KOPT-K1 (cell line): ENCODE data around the gene LRRC8D.
"Not testable (repeated sequence)": the region's sequence is repeated elsewhere in the genome, so short reads cannot be mapped to it uniquely, and the experiment has no call there.

Source experiments
- H3K27ac ChIP-seq: fragments of 200-600 bp; sonication (generic); 2 replicates; pipeline ENCODE4 v1.5.1; 2016; ENCODE audit warnings: antibody characterized with exemption, mild to moderate bottlenecking, low read depth, low read length; ENCODE audit not compliant: poor library complexity, severe bottlenecking
- H3K36me3 ChIP-seq: fragments of 200-600 bp; sonication (generic); 2 replicates; pipeline ENCODE4 v1.5.1; 2017; ENCODE audit warnings: antibody characterized with exemption, mild to moderate bottlenecking, low read length, moderate library complexity; ENCODE audit not compliant: insufficient read depth
- H3K9me3 ChIP-seq: fragments of 200-600 bp; sonication (generic); 2 replicates; pipeline ENCODE4 v1.5.1; 2017; ENCODE audit warnings: antibody characterized with exemption, low read length, mild to moderate bottlenecking; ENCODE audit not compliant: insufficient read depth, poor library complexity, severe bottlenecking

LRRC8D gene

GRCh38 chr1:89820422-89821321 lies at the start of gene LRRC8D:
LRRC8D (plus strand) TSS chr1:89821032; CDS start chr1:89933069, 112,037 bp downstream.
- Histone ChIP-seq H3K27ac (peak within 1 kb of the TSS; percentile 85), H3K36me3 (no peaks in the 10 kb centered on the region)

DNA sequence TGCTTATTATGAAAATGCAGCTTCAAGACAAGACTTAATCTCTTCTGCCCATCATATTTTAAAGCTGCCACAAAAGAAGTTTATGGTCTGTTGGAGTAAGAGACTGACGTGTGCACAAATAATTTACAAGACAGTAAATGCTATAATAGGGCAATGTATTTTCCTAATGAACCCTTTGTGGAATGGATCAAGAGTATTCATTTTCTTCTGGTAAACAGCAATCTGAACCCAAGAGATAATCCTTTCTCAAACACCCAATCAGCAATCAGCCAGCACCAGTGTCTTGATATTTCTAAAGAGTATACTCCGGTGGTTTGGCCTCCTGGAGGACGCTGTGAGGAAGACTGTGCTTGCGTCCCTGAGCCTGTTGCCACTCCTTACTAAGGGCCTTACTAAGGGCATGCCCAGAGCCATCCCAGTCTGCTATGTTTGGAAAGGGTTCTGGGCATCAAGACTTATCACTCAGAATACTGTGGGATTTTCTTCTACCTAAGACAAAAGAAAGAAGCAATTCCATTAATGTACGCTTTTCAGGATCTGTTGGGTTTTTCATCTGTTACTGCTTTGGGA lies 48.8 kb upstream of the LRRC8D start:
- no peak overlapping the region for H3K27ac ChIP-seq
- H3K36me3 ChIP-seq = no peaks in the 10 kb centered on the region
- no peaks in the 10 kb centered on the region for H3K9me3 ChIP-seq

More at GRCh38 chr1:89820422-89821321, at the start of gene LRRC8D:
- H3K9me3 ChIP-seq = no peaks in the 10 kb centered on the region

GRCh38 chr1:89776104-89776503 lies 44.7 kb upstream of the LRRC8D start:
- not testable (repeated sequence) for H3K27ac ChIP-seq, H3K36me3 ChIP-seq, H3K9me3 ChIP-seq

- H3K27ac ChIP-seq, H3K9me3 ChIP-seq, H3K36me3 ChIP-seq: not testable (repeated sequence)
These were observed 43.6 kb upstream of the LRRC8D start for GRCh38 chr1:89777271-89777670.

DNA sequence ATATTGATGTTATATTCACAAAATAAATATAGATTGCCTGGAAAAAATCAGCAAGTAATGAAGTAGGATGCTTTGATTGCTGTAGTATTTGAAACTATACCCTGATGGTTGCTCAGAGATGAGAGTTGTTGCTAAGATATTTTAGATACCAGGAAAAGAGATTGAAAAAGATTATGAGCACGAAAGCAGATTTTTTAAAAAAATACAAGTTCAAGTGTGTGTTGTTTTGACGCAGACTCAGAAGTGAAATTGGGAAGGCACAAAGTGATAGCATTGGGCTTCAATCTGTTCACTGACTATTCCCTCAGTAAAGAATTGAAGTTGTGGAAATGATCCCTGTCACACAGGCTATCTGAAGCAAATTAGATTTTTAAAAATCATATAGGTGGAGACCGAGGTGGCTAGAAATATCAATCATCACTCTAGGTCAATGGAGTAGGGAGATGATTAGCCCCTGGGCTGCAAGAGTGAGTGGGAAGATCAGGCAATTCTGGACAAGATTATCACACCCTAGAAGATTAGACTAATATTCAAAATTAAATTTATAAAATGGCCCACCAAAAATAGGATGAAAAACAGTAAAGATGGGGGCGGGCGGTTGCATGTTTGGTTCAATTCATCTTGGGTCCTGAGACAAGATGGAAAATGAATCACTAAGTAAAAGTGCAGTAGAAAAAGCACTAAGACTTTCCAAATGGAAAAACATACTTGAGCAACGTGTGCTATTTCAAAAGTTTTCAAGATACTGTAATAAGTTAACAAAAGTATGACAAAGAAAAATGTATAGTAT lies 41.5 kb upstream of the LRRC8D start:
- Histone ChIP-seq H3K36me3 (no peaks in the 10 kb centered on the region), H3K9me3 (no peaks in the 10 kb centered on the region), H3K27ac (no peak overlapping the region)

DNA sequence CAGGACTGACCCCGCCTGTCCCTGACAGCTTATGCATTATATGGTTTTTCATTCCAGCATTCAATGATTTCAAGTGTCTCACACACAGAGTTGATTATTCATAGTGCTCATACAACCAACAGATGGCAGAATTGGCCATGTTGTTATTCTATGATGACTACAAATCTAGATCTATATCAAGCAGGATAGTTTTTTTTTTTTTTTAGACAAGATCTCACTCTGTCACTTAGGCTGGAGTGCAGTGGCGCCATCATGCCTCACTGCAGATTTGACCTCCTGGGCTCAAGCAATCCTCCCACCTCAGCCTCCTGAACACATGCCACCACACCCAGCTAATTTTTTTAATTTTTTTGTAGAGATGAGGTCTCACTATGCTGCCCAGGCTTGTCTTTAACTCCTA lies 40.1 kb upstream of the LRRC8D start:
- H3K27ac ChIP-seq = no peak overlapping the region

DNA sequence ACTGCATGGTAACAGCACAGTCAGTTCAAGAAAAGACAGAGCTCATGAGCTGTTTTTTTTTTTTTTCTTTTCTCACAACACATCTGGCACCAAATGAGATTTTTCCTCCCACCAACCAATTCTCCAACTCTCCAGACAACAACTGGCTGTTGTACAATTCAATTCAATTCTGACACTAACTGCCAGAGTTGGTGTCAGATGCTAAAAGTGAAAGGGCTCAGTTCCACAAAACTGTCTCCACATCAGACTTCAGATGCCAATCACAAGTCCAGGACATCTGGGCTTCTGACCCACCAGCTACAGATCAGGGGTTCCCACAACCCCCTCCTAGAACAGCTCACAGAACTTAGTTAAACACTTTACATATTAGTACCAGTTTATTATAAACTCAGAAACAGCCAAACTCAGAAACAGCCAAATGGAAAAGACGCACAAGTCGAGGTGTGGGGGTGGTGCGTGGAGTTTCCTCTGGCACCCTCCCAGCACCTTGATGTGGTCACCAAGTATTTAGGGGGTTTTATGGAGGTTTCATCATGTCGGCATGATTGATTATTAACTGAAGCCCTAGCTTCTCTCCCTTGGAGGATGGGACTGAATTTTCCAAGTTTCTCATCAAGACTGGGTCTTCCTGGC lies 39.2 kb upstream of the LRRC8D start:
- Histone ChIP-seq H3K9me3 (no peaks in the 10 kb centered on the region), H3K27ac (peak overlapping the region; percentile 27), H3K36me3 (no peaks in the 10 kb centered on the region)

More for the DNA sequence above, 40.1 kb upstream of the LRRC8D start:
- no peaks in the 10 kb centered on the region for H3K36me3 ChIP-seq
- no peaks in the 10 kb centered on the region for H3K9me3 ChIP-seq

- H3K36me3 ChIP-seq = no peaks in the 10 kb centered on the region
- no peaks in the 10 kb centered on the region for H3K9me3 ChIP-seq
- no peak overlapping the region for H3K27ac ChIP-seq
These were observed 34.1 kb upstream of the LRRC8D start for GRCh38 chr1:89786628-89787214.

DNA sequence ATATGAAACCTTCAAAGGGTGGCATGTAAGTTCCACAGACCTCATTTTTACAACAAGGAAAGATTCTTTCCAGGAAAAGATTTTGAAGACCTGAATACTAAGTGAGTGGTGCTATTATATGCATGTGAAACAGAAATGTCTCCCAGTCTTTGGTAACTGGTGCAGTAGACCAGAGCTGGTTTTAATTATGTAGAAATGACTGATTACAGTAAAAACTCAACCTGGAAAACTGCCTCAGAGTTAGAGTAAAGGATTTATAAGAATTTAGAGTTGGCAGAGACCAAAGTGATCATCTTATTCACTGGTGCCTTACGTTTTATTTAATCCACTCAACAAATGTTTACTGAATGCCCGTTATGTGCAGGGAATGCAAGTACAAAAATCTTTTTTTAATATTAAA lies 30.2 kb upstream of the LRRC8D start:
- Histone ChIP-seq H3K36me3 (no peaks in the 10 kb centered on the region), H3K27ac (no peak overlapping the region), H3K9me3 (no peaks in the 10 kb centered on the region)

- no peaks in the 10 kb centered on the region for H3K36me3 ChIP-seq
- no peak overlapping the region for H3K27ac ChIP-seq
- no peaks in the 10 kb centered on the region for H3K9me3 ChIP-seq
These were observed 29.6 kb upstream of the LRRC8D start for GRCh38 chr1:89791064-89791726.

GRCh38 chr1:89794406-89794805 lies 26.4 kb upstream of the LRRC8D start:
- Histone ChIP-seq H3K36me3 (no peaks in the 10 kb centered on the region), H3K27ac (no peak overlapping the region), H3K9me3 (no peaks in the 10 kb centered on the region)

DNA sequence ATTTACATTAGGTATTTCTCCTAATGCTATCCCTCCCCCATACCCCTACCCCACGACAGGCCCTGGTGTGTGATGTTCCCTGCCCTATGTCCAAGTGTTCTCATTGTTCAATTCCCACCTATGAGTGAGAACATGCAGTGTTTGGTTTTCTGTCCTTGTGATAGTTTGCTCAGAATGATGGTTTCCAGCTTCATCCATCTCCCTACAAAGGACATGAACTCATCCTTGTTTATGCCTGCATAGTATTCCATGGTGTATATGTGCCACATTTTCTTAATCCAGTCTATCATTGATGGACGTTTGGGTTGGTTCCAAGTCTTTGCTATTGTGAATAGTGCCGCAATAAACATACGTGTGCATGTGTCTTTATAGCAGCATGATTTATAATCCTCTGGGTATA lies 25.3 kb upstream of the LRRC8D start:
- H3K27ac ChIP-seq, H3K36me3 ChIP-seq, H3K9me3 ChIP-seq: not testable (repeated sequence)

DNA sequence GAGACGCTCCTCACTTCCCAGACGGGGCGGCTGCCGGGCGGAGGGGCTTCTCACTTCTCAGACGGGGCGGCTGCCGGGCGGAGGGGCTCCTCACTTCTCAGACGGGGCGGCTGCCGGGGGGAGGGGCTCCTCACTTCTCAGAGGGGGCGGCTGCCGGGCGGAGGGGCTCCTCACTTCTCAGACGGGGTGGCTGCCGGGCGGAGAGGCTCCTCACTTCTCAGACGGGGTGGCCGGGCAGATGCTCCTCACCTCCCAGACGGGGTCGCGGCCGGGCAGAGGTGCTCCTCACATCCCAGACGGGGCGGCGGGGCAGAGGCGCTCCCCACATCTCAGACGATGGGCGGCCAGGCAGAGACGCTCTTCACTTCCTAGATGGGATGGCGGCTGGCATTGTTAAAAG lies 23.0 kb upstream of the LRRC8D start:
- H3K9me3 ChIP-seq, H3K27ac ChIP-seq: not testable (repeated sequence)

GRCh38 chr1:89799495-89799894 lies 21.3 kb upstream of the LRRC8D start:
- Histone ChIP-seq H3K9me3 (no peaks in the 10 kb centered on the region), H3K36me3 (no peaks in the 10 kb centered on the region), H3K27ac (no peak overlapping the region)

More for the DNA sequence above, 23.0 kb upstream of the LRRC8D start:
- H3K36me3 ChIP-seq = not testable (repeated sequence)
